Measurements from ENCODE around the gene SYT5.

- TF ChIP-seq CTCF (IDR thresholded peaks at IDR 0.05 in 8 of 11, conservative IDR thresholded peaks at IDR 0.05 in 3 of 11) (no peak), POLR2A (IDR thresholded peaks at IDR 0.05) (no peak)
Observed at GRCh38 chr19:55134736-55135135, 45.4 kb downstream of the SYT5 start.
